ENCODE data around the gene JOSD2. TPM values are rescaled to one million over a fixed set of nuclear protein-coding genes. Genes with fewer than 3 reads are reported as not detected.
A peak's percentile ranks its signal among the peaks of the same experiment; 100 is the strongest.

JOSD2 gene
- total RNA-seq, 1 experiment from 2014 or later: 40.9 TPM

DNA sequence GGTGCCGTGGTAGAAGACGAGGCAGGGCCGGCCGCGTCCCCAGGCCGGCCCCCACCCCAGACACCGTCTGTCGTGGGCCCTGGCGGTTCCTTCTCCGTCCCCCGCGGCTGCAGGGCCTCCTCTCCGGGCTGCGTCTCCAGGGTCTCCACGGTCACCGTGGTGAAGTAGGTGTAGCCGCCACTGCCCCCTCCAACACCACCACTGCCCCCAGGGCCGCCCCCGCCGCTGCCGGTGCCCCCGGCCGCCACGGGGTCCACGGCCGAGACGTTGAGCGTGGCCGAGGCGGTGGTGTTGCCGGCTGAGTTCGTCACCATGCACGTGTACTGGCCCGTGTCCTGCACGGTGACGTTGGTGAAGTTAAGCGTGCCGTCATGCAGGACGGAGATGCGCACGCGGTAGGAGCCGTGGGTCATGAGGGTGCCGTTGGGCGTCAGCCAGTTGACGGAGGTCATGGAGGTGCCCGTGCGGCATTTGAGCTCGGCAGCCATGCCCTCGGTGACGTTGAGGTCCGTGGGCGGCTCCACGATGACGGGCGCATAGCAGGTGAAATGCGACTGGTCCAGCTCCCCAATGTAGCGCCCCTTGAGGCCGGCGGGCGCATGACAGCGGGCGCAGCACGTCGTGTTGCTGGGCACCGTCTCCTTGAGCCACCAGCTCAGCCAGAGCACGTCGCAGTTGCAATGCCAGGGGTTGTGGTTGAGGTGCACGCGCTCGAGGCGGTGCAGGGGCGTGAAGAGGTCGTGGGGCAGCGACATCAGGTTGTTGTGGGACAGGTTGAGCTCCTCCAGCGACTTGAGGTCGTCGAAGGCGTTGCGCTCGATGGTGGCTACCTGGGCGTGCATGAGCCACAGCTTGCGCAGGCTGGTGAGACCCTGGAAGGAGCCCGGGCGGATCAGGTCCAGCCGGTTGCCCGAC is 7.4 kb upstream of the JOSD2 start:
- ATAC-seq (peak; percentile 64), DNase-seq (ENCODE audit: low read depth, low spot score) (no peak)
- Histone ChIP-seq H2AFZ (ENCODE audit: low read depth, low read length, poor library complexity, severe bottlenecking) (no peak overlapping the region), H3K79me2 (ENCODE audit: insufficient read depth, low read length) (no peaks in the 10 kb centered on the region), H4K20me1 (ENCODE audit: insufficient read depth) (no peaks in the 10 kb centered on the region), H3K27me3 (ENCODE audit: insufficient read depth, low read length) (no peaks in the 10 kb centered on the region), H3K4me2 (ENCODE audit: low read length) (no peak overlapping the region), H3K9ac (ENCODE audit: low read length) (no peak overlapping the region), H3K36me3 (ENCODE audit: control insufficient read depth in 1 of 2, insufficient read depth in 2 of 2, low read length in 2 of 2) (no peaks in the 10 kb centered on the region), H3K4me3 (replicated peaks in 1 of 2; ENCODE audit: low read depth in 1 of 2, low read length in 2 of 2) (no peak overlapping the region), H3K9me3 (ENCODE audit: control insufficient read depth in 1 of 2, insufficient read depth in 1 of 2, low read depth in 1 of 2, low read length in 2 of 2) (no peaks in the 10 kb centered on the region), H3K27ac (ENCODE audit: low read depth, low read length) (no peak overlapping the region; the same call in 1 of the 2 replicates), H3K4me1 (ENCODE audit: control insufficient read depth in 1 of 2, insufficient read depth in 2 of 2, low read length in 2 of 2) (no peaks in the 10 kb centered on the region), H3K9me2 (ENCODE audit: insufficient read depth) (no peaks in the 10 kb centered on the region)
- CTCF ChIA-PET: no interaction called here
- RAD21 ChIA-PET (ENCODE audit: low non-redundant PET in 1 of 2, low total read pairs in 2 of 2, uncharacterized antibody in 2 of 2, unreplicated experiment in 2 of 2): no interaction called here
- intact Hi-C loops (cut with micrococcal nuclease): no loop called here
- POLR2A ChIA-PET: no interaction called here
- TF ChIP-seq ZFX (IDR thresholded peaks at IDR 0.05) (no peak), FOSL1 (IDR thresholded peaks at IDR 0.05; ENCODE audit: low read depth) (no peak), SIN3A (IDR thresholded peaks at IDR 0.05; ENCODE audit: low read depth) (no peak), POLR2AphosphoS5 (IDR thresholded peaks at IDR 0.05; ENCODE audit: low read depth, low read length) (no peak), YY1 (IDR thresholded peaks at IDR 0.05; ENCODE audit: extremely low read depth, insufficient replicate concordance, low read depth, low read length) (no peak), MAX (IDR thresholded peaks at IDR 0.05) (no peak), CBX3 (IDR thresholded peaks at IDR 0.05; ENCODE audit: low read depth) (no peak)
- TF ChIP-seq, protein P1, sequence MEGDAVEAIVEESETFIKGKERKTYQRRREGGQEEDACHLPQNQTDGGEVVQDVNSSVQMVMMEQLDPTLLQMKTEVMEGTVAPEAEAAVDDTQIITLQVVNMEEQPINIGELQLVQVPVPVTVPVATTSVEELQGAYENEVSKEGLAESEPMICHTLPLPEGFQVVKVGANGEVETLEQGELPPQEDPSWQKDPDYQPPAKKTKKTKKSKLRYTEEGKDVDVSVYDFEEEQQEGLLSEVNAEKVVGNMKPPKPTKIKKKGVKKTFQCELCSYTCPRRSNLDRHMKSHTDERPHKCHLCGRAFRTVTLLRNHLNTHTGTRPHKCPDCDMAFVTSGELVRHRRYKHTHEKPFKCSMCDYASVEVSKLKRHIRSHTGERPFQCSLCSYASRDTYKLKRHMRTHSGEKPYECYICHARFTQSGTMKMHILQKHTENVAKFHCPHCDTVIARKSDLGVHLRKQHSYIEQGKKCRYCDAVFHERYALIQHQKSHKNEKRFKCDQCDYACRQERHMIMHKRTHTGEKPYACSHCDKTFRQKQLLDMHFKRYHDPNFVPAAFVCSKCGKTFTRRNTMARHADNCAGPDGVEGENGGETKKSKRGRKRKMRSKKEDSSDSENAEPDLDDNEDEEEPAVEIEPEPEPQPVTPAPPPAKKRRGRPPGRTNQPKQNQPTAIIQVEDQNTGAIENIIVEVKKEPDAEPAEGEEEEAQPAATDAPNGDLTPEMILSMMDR (IDR thresholded peaks at IDR 0.05 in 2 of 3, conservative IDR thresholded peaks at IDR 0.05 in 1 of 3; ENCODE audit: borderline replicate concordance in 1 of 3, insufficient read depth in 1 of 3, low read depth in 2 of 3, low read length in 2 of 3): peak in 2 of 3 experiments; percentile 49 to 52; a peak in 4 of 6 replicates
- BruUV-seq (replicated peaks): no TSS peak

Data from HCT116 (cell line).